HepG2 (cell line): ENCODE results near the gene SPHK1. TPM values are rescaled to one million over a fixed set of nuclear protein-coding genes. Genes with fewer than 3 reads are reported as not detected.

Source experiments
- ARNT ChIP-seq: fragments of 450-650 bp; IDR thresholded peaks from 2 replicates; pipeline ENCODE4 v1.6.1; 2017
- ATRX ChIP-seq: sonication (generic); formaldehyde crosslinking; IDR thresholded peaks from 2 replicates; pipeline ENCODE4 v1.4.0; 2020; ENCODE audit warnings: missing genetic modification reagents, borderline replicate concordance
- CBX5 ChIP-seq: sonication (generic); formaldehyde crosslinking; IDR thresholded peaks from 2 replicates; pipeline ENCODE4 v1.4.0; 2020; ENCODE audit warnings: missing genetic modification reagents, borderline replicate concordance
- DRAP1 ChIP-seq: IDR thresholded peaks from 2 replicates; pipeline ENCODE4 v1.6.1; 2016; ENCODE audit warnings: missing genetic modification reagents, missing compliant biosample characterization
- EEA1 ChIP-seq: sonication (generic); formaldehyde crosslinking; IDR thresholded peaks from 2 replicates; pipeline ENCODE4 v1.5.1; 2020; ENCODE audit warnings: mild to moderate bottlenecking, missing genetic modification reagents, borderline replicate concordance
- FOXC1 ChIP-seq: sonication (generic); formaldehyde crosslinking; IDR thresholded peaks from 2 replicates; pipeline ENCODE4 v1.8.0; 2022; ENCODE audit warnings: mild to moderate bottlenecking, missing genetic modification reagents, borderline replicate concordance
- GABPA ChIP-seq, 2 experiments: IDR thresholded peaks; 2 replicates each; pipeline ENCODE4 v1.6.1; 2011 to 2016; ENCODE audit warnings: low read depth in 2 of 2, low read length in 1 of 2, missing biosample characterization in 1 of 2, missing genetic modification characterization in 1 of 2
- HDAC6 ChIP-seq: fragments of 200-600 bp; sonication (generic); IDR thresholded peaks from 2 replicates; pipeline ENCODE4 v1.7.0; 2017; ENCODE audit warnings: mild to moderate bottlenecking, antibody characterized with exemption, low read length, low read depth
- IRX3 ChIP-seq: sonication (generic); formaldehyde crosslinking; IDR thresholded peaks from 2 replicates; pipeline ENCODE4 v1.8.1; 2023; ENCODE audit warnings: mild to moderate bottlenecking, low read depth, missing genetic modification reagents, borderline replicate concordance
- KMT2A ChIP-seq: sonication (generic); formaldehyde crosslinking; IDR thresholded peaks from 2 replicates; pipeline ENCODE4 v1.4.0; 2020; ENCODE audit warnings: missing genetic modification reagents
- MXD1 ChIP-seq: sonication (generic); formaldehyde crosslinking; IDR thresholded peaks from 2 replicates; pipeline ENCODE4 v1.4.0; 2020; ENCODE audit warnings: mild to moderate bottlenecking, missing genetic modification reagents
- PCBP1 ChIP-seq: fragments of 200-400 bp; formaldehyde crosslinking; IDR thresholded peaks from 2 replicates; pipeline ENCODE4 v1.6.1; 2017; ENCODE audit warnings: mild to moderate bottlenecking, low read depth, low read length, borderline replicate concordance
- PITX1 ChIP-seq: sonication (generic); formaldehyde crosslinking; IDR thresholded peaks from 2 replicates; pipeline ENCODE4 v1.5.1; 2020; ENCODE audit warnings: mild to moderate bottlenecking, missing genetic modification reagents
- REXO4 ChIP-seq: sonication (generic); formaldehyde crosslinking; IDR thresholded peaks from 2 replicates; pipeline ENCODE4 v1.8.0; 2022; ENCODE audit warnings: missing genetic modification reagents, mild to moderate bottlenecking, borderline replicate concordance
- SOX13 ChIP-seq, 3 experiments: fragments of 450-650 bp in 1 of 3; sonication (generic) in 1 of 3; formaldehyde crosslinking in 1 of 3; IDR thresholded peaks in 2 of 3; conservative IDR thresholded peaks in 1 of 3; 2 replicates each; pipeline versions ENCODE4 v1.5.0 to v1.6.1; 2016 to 2020; ENCODE audit warnings: antibody characterized with exemption in 1 of 3, mild to moderate bottlenecking in 1 of 3, missing compliant biosample characterization in 1 of 3, missing genetic modification reagents in 1 of 3, moderate library complexity in 1 of 3
- U2AF2 ChIP-seq: fragments of 200-400 bp; formaldehyde crosslinking; IDR thresholded peaks from 2 replicates; pipeline ENCODE4 v1.6.1; 2017; ENCODE audit warnings: low read depth, mild to moderate bottlenecking, low read length
- ZBED4 ChIP-seq: sonication (generic); formaldehyde crosslinking; IDR thresholded peaks from 2 replicates; pipeline ENCODE4 v1.4.0; 2020; ENCODE audit warnings: missing genetic modification reagents, borderline replicate concordance
- ZFP1 ChIP-seq: IDR thresholded peaks from 2 replicates; pipeline ENCODE4 v1.6.1; 2016
- ZMYM3 ChIP-seq: sonication (generic); formaldehyde crosslinking; IDR thresholded peaks from 2 replicates; pipeline ENCODE4 v1.5.1; 2020; ENCODE audit warnings: mild to moderate bottlenecking, missing genetic modification reagents
- ZNF614 ChIP-seq: IDR thresholded peaks from 2 replicates; pipeline ENCODE4 v1.6.1; 2018; ENCODE audit warnings: missing biosample characterization, missing genetic modification reagents, inconsistent platforms, borderline replicate concordance
- ZNF75D ChIP-seq: sonication (generic); formaldehyde crosslinking; IDR thresholded peaks from 2 replicates; pipeline ENCODE4 v1.8.1; 2023; ENCODE audit warnings: missing genetic modification reagents, mild to moderate bottlenecking, borderline replicate concordance
- ZNF768 ChIP-seq: sonication (generic); formaldehyde crosslinking; IDR thresholded peaks from 2 replicates; pipeline ENCODE4 v1.4.0; 2020; ENCODE audit warnings: missing genetic modification reagents
- ZSCAN30 ChIP-seq: sonication (generic); formaldehyde crosslinking; IDR thresholded peaks from 2 replicates; pipeline ENCODE4 v1.5.0; 2020; ENCODE audit warnings: mild to moderate bottlenecking, missing genetic modification reagents
- polyA plus RNA-seq, 8 experiments: library from polyadenylated mRNA; depleted of rRNA in 3 of 8; stranded (reverse) in 7 of 8; unstranded in 1 of 8; fragments of >200 nt; fragmentation: Illumina TruSeq in 4 of 8; extraction: Trizol in 4 of 8; gene quantifications; 2 replicates each; pipeline versions ENCODE4 v1.2.1 to v1.2.3, GENCODE V29; 2011 to 2016; ENCODE audit warnings: low read depth in 4 of 8, missing spikeins in 1 of 8, mixed read lengths in 1 of 8; ENCODE audit not compliant: insufficient read depth in 1 of 8
- total RNA-seq, 5 experiments: library from RNA; depleted of rRNA; stranded (reverse); fragments of >200 nt; fragmentation: Illumina TruSeq; extraction: Trizol; gene quantifications; 2 replicates each; pipeline ENCODE4 v1.2.3, GENCODE V29; 2016; ENCODE audit warnings: low read depth in 1 of 5

The SPHK1 gene
- total and polyA plus RNA-seq, 2 of the 13 experiments (the other 11 are each of a cell fraction or from before 2014, with no cell fraction given), result 129 to 160 TPM

- TF ChIP-seq HDAC6, result no peak
- no peak for TF ChIP-seq DRAP1 (CRISPR knock-in tag)
- TF ChIP-seq ZNF614 (CRISPR knock-in tag), result peak; percentile 47; the same call in 1 of the 2 replicates
- no peak for TF ChIP-seq ATRX (CRISPR knock-in tag)
- TF ChIP-seq REXO4 (CRISPR knock-in tag), result no peak
- no peak for TF ChIP-seq MXD1 (CRISPR knock-in tag)
- TF ChIP-seq CBX5, result peak; percentile 28; the same call in 1 of the 2 replicates
- 0 out of 2 replicates have a peak, but pooled peaks have one; percentile 32 for TF ChIP-seq FOXC1 (CRISPR knock-in tag)
- TF ChIP-seq ZNF768 (CRISPR knock-in tag), result no peak
- no peak for TF ChIP-seq ZBED4 (CRISPR knock-in tag)
- 0 out of 2 replicates have a peak, but pooled peaks have one; percentile 51 for TF ChIP-seq ZFP1 (CRISPR knock-in tag)
- TF ChIP-seq SOX13 (IDR thresholded peaks at IDR 0.05), result no peak
- TF ChIP-seq SOX13 (CRISPR knock-in tag; conservative IDR thresholded peaks at IDR 0.05 in 1 of 2, IDR thresholded peaks at IDR 0.05 in 1 of 2), result peak in 1 of 2 experiments; percentile 14; a peak in 1 of 4 replicates
- TF ChIP-seq PCBP1, result no peak
- no peak for TF ChIP-seq ZSCAN30
- TF ChIP-seq U2AF2, result no peak
- TF ChIP-seq ARNT, result no peak
- no peak for TF ChIP-seq ZNF75D (CRISPR knock-in tag)
- no peak for TF ChIP-seq GABPA (IDR thresholded peaks at IDR 0.05; ENCODE audit: low read depth, low read length)
- TF ChIP-seq GABPA (CRISPR knock-in tag; IDR thresholded peaks at IDR 0.05; ENCODE audit: low read depth), result no peak
- TF ChIP-seq ZMYM3, result peak; percentile 80; the same call in 1 of the 2 replicates
- TF ChIP-seq EEA1 (CRISPR knock-in tag), result no peak
- TF ChIP-seq IRX3, result no peak
- peak; percentile 39; the same call in 1 of the 2 replicates for TF ChIP-seq KMT2A (CRISPR knock-in tag)
- TF ChIP-seq PITX1 (CRISPR knock-in tag), result no peak
Observed at GRCh38 chr17:76408037-76408849, 23.8 kb downstream of the SPHK1 start (continued).
